Bronchial epithelial cell (primary cell): Measurements from ENCODE around the gene RIPPLY2. TPM values are rescaled to one million over a fixed set of nuclear protein-coding genes. Genes with fewer than 3 reads are reported as not detected.

Source experiments
- DNase-seq: peaks from one replicate; pipeline ENCODE4 v3.0.0-alpha.2; 2010; ENCODE audit warnings: low read depth
- FAIRE-seq: peaks from 2 replicates; lab custom pipeline; 2011; peaks lifted over from hg19 to GRCh38; lab: Jason Lieb, UNC
- H3K27me3 ChIP-seq: 2 replicates; pipeline ENCODE4 v1.5.1; 2011; ENCODE audit warnings: low read length; ENCODE audit not compliant: control insufficient read depth, insufficient read depth
- H3K36me3 ChIP-seq: 2 replicates; pipeline ENCODE4 v1.5.1; 2011; ENCODE audit warnings: low read length; ENCODE audit not compliant: control insufficient read depth, insufficient read depth
- H3K4me3 ChIP-seq: 2 replicates; pipeline ENCODE4 v1.5.1; 2011; ENCODE audit warnings: mild to moderate bottlenecking, low read depth, low read length, control low read depth
- total RNA-seq: library from RNA; depleted of rRNA; stranded (reverse); fragments of >200 nt; gene quantifications from 2 replicates; pipeline ENCODE4 v1.2.1, GENCODE V29; 2014
- TF ChIP-seq, protein P1 (sequence below): IDR thresholded peaks from 2 replicates; pipeline ENCODE4 v1.5.1; 2011; ENCODE audit warnings: mild to moderate bottlenecking, moderate library complexity, low read length, control low read depth, inconsistent platforms; ENCODE audit not compliant: insufficient read depth, severe bottlenecking

RIPPLY2 gene
- total RNA-seq, 1 donor from 2014 or later: not detected

DNA sequence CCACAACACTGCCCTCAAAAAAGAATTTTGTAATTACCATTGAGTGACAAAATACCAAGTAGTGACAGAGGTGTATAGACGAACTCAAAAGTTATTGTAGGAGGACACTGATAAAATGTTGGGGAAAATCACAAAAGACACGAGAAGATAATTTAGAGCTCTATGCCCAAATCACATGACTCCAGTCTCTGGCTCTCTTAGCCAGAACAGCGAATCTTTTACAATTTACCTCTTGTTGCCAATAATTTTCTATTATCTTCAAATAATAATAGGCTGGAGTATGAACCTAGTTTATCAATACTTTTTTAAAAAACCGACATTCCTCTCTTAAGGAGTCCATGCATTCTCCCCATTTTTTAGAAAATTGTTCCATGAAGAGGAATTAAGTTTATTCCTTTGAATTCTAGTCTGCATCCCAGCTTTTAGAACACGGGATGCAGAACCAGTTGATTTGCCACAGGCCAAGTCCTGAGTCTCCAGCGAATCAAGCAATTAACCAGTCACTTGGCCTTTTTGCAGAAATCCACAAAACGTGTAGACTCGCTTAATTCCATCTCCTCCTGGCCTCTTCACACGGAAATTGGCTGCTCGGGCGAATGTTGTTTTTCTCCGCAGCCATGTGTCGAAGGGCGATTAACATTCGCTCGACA, 507 bp upstream of the RIPPLY2 start:
- Histone ChIP-seq H3K36me3 (no peaks in the 10 kb centered on the region), H3K27me3 (no peaks in the 10 kb centered on the region), H3K4me3 (peak overlapping the region; percentile 44)
- TF ChIP-seq, protein P1, sequence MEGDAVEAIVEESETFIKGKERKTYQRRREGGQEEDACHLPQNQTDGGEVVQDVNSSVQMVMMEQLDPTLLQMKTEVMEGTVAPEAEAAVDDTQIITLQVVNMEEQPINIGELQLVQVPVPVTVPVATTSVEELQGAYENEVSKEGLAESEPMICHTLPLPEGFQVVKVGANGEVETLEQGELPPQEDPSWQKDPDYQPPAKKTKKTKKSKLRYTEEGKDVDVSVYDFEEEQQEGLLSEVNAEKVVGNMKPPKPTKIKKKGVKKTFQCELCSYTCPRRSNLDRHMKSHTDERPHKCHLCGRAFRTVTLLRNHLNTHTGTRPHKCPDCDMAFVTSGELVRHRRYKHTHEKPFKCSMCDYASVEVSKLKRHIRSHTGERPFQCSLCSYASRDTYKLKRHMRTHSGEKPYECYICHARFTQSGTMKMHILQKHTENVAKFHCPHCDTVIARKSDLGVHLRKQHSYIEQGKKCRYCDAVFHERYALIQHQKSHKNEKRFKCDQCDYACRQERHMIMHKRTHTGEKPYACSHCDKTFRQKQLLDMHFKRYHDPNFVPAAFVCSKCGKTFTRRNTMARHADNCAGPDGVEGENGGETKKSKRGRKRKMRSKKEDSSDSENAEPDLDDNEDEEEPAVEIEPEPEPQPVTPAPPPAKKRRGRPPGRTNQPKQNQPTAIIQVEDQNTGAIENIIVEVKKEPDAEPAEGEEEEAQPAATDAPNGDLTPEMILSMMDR: no peak
- DNase-seq: no peak
- FAIRE-seq: no peak

DNA sequence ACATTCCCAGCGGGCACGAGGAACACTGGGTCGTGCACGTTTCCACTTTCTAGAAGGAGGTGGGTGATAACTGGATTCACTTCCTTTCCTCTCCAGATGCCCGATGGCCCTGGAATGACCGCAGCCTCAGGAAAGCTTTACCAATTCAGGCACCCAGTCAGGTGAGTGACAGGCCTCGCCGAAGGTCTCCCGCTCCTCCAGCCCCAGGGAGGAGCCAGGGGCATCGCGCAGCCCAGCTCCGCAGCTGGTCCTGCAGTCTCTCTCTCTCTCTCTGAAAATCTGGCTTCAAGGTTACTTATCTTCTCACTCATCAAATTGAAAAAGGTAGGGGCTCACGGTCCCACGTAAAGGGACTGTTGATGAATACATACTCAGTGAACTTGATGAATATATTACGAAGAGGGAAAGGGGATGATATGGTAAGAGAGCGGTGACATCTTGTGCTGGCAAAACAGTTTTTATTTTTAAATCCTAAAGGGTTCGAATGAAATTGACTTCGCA, 891 bp downstream of the RIPPLY2 start:
- Histone ChIP-seq H3K4me3 (peak overlapping the region; percentile 44), H3K27me3 (no peaks in the 10 kb centered on the region)

DNA sequence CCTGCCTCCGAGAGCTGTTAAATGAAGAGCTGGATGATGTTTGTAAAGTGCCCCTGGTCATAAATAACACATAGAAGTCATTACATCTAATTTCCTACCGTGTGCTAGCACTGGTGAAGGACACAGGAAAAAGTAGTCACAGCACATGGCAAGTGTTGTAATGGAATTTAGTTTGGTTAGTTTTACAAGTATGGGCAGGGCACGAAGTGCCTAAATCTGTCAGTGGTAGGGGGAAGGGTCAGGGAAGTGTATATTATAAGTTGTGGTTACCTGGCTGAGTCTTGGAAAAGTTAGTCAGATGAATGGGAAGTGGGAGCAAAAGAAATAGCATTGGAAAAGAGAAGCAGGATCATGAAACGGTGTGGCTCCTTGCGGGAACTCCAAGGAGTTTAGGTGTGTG, 1.6 kb downstream of the RIPPLY2 start:
- FAIRE-seq (no peak), DNase-seq (peak; percentile 67)
- H3K27me3 ChIP-seq: no peaks in the 10 kb centered on the region
- no peaks in the 10 kb centered on the region for H3K36me3 ChIP-seq
- no peak overlapping the region for H3K4me3 ChIP-seq
- TF ChIP-seq, protein P1: no peak

More for the DNA sequence above, 891 bp downstream of the RIPPLY2 start:
- no peak for DNase-seq
- no peaks in the 10 kb centered on the region for H3K36me3 ChIP-seq
- FAIRE-seq: no peak
- TF ChIP-seq, protein P1: no peak

DNA sequence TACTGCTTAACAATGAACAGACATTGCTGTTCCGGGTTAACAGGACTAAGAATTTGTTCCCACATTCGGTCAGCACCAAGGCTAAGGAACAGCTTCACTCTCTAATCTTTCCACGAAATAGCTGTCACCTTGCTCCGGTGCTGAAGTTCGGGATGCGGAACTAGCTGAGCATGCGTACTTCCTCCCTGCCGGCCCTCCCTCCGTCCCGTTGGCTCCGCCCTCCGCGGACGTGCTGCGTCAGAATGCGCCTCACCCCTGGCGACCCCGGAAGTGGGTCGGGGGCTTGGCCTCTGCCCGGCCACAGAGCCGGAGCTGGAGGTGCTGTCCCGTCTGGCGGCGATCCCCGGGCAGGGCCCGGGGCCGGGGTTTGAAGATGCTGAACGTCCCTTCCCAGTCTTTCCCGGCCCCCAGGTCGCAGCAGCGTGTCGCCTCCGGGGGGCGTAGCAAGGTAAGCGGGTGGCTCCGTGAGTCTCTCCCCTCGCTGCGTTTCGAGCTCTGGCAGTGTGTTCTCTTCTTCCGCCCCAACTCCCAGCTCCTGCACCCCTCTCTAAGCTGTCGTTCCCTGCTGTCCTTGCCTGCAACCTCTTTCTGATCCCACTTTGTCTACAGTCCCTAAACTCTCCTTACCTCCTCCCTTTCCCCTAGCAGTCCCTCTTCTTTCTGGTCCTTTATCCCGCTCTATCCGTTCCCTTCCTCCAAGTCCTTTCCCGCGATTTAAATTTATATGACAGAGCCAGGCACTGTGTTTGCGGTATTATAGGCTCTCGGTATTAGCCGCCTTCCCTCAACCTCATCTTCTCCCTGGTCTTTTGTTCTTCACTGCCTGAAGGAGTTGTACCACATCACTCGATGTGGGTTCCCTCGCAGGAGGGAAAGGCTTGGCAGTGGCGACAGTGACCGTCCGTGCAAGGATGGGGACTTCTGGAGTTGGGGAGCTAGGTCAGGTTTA, 6.5 kb downstream of the RIPPLY2 start, which contains the start of gene CYB5R4:
TSS of gene CYB5R4 (plus strand) at position 280 of the 949 bp plus-strand sequence. CDS start at position 374, 94 bp downstream.
- TF ChIP-seq, protein P1: peak; percentile 79
- no peaks in the 10 kb centered on the region for H3K36me3 ChIP-seq
- FAIRE-seq: no peak
- no peaks in the 10 kb centered on the region for H3K27me3 ChIP-seq
- H3K4me3 ChIP-seq: peak within 1 kb of the TSS; percentile 82
- peak; percentile 88 for DNase-seq

DNA sequence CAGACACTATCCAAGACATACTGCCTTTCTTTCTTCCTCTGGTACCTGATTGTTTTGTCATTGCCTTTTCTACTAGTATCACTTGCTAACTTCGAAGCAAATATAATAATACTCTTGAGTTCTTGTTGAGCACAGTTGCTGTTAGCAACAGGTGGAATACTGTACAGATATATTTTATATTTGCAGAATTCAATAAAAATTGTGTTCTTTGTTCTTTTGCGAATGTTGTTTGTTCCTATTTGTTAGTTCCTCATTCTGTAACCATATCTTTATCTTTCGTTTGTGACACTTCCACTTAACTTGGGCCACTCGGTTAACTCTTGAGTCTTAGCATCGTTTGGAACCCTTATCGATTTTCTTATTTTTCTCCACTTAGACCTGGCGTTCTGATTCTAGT, 7.2 kb downstream of the RIPPLY2 start:
- Histone ChIP-seq H3K4me3 (peak overlapping the region; percentile 82), H3K36me3 (peaks cover 2% of the 10 kb centered on the region), H3K27me3 (no peaks in the 10 kb centered on the region)
- DNase-seq (no peak), FAIRE-seq (no peak)
- TF ChIP-seq, protein P1: no peak
